Measurements from ENCODE around the gene HOXA1.

The HOXA1 gene

GRCh38 chr7:27098578-27099451, 3.0 kb upstream of the HOXA1 start (continued):
- TF ChIP-seq ZNF830 (tag by site-specific recombination; IDR thresholded peaks at IDR 0.05; ENCODE audit: low read depth), result no peak
- TF ChIP-seq SETDB1 (IDR thresholded peaks at IDR 0.05; ENCODE audit: insufficient read length, low read length), result no peak
- TF ChIP-seq ZNF133 (tag by site-specific recombination; IDR thresholded peaks at IDR 0.05), result no peak
- peak; percentile 88 for TF ChIP-seq ZNF366 (tag by site-specific recombination; conservative IDR thresholded peaks at IDR 0.05)
- TF ChIP-seq, protein P1, sequence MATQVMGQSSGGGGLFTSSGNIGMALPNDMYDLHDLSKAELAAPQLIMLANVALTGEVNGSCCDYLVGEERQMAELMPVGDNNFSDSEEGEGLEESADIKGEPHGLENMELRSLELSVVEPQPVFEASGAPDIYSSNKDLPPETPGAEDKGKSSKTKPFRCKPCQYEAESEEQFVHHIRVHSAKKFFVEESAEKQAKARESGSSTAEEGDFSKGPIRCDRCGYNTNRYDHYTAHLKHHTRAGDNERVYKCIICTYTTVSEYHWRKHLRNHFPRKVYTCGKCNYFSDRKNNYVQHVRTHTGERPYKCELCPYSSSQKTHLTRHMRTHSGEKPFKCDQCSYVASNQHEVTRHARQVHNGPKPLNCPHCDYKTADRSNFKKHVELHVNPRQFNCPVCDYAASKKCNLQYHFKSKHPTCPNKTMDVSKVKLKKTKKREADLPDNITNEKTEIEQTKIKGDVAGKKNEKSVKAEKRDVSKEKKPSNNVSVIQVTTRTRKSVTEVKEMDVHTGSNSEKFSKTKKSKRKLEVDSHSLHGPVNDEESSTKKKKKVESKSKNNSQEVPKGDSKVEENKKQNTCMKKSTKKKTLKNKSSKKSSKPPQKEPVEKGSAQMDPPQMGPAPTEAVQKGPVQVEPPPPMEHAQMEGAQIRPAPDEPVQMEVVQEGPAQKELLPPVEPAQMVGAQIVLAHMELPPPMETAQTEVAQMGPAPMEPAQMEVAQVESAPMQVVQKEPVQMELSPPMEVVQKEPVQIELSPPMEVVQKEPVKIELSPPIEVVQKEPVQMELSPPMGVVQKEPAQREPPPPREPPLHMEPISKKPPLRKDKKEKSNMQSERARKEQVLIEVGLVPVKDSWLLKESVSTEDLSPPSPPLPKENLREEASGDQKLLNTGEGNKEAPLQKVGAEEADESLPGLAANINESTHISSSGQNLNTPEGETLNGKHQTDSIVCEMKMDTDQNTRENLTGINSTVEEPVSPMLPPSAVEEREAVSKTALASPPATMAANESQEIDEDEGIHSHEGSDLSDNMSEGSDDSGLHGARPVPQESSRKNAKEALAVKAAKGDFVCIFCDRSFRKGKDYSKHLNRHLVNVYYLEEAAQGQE (tag by site-specific recombination; IDR thresholded peaks at IDR 0.05), result no peak
- TF ChIP-seq ZNF510 (tag by site-specific recombination; IDR thresholded peaks at IDR 0.05; ENCODE audit: insufficient replicate concordance), result no peak
- no peak for TF ChIP-seq ZNF610 (tag by site-specific recombination; IDR thresholded peaks at IDR 0.05; ENCODE audit: borderline replicate concordance)
- TF ChIP-seq TCF7L2 (IDR thresholded peaks at IDR 0.05; ENCODE audit: borderline replicate concordance, low read depth, low read length), result no peak
- TF ChIP-seq ZNF350 (tag by site-specific recombination; IDR thresholded peaks at IDR 0.05), result no peak
- no peak for TF ChIP-seq ZNF777 (tag by site-specific recombination; IDR thresholded peaks at IDR 0.05; ENCODE audit: borderline replicate concordance)
- TF ChIP-seq, protein P2, sequence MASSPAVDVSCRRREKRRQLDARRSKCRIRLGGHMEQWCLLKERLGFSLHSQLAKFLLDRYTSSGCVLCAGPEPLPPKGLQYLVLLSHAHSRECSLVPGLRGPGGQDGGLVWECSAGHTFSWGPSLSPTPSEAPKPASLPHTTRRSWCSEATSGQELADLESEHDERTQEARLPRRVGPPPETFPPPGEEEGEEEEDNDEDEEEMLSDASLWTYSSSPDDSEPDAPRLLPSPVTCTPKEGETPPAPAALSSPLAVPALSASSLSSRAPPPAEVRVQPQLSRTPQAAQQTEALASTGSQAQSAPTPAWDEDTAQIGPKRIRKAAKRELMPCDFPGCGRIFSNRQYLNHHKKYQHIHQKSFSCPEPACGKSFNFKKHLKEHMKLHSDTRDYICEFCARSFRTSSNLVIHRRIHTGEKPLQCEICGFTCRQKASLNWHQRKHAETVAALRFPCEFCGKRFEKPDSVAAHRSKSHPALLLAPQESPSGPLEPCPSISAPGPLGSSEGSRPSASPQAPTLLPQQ (tag by site-specific recombination; IDR thresholded peaks at IDR 0.05), result peak; percentile 65; the same call in 1 of the 2 replicates
- no peak for TF ChIP-seq ZNF585B (tag by site-specific recombination; IDR thresholded peaks at IDR 0.05)
- peak; percentile 70 for TF ChIP-seq ZNF398 (tag by site-specific recombination; IDR thresholded peaks at IDR 0.05)
- no peak for TF ChIP-seq KLF16 (tag by site-specific recombination; IDR thresholded peaks at IDR 0.05)
- TF ChIP-seq ZNF571 (tag by site-specific recombination; IDR thresholded peaks at IDR 0.05), result no peak
- TF ChIP-seq ZBTB6 (tag by site-specific recombination; IDR thresholded peaks at IDR 0.05), result no peak
- TF ChIP-seq, protein P3, sequence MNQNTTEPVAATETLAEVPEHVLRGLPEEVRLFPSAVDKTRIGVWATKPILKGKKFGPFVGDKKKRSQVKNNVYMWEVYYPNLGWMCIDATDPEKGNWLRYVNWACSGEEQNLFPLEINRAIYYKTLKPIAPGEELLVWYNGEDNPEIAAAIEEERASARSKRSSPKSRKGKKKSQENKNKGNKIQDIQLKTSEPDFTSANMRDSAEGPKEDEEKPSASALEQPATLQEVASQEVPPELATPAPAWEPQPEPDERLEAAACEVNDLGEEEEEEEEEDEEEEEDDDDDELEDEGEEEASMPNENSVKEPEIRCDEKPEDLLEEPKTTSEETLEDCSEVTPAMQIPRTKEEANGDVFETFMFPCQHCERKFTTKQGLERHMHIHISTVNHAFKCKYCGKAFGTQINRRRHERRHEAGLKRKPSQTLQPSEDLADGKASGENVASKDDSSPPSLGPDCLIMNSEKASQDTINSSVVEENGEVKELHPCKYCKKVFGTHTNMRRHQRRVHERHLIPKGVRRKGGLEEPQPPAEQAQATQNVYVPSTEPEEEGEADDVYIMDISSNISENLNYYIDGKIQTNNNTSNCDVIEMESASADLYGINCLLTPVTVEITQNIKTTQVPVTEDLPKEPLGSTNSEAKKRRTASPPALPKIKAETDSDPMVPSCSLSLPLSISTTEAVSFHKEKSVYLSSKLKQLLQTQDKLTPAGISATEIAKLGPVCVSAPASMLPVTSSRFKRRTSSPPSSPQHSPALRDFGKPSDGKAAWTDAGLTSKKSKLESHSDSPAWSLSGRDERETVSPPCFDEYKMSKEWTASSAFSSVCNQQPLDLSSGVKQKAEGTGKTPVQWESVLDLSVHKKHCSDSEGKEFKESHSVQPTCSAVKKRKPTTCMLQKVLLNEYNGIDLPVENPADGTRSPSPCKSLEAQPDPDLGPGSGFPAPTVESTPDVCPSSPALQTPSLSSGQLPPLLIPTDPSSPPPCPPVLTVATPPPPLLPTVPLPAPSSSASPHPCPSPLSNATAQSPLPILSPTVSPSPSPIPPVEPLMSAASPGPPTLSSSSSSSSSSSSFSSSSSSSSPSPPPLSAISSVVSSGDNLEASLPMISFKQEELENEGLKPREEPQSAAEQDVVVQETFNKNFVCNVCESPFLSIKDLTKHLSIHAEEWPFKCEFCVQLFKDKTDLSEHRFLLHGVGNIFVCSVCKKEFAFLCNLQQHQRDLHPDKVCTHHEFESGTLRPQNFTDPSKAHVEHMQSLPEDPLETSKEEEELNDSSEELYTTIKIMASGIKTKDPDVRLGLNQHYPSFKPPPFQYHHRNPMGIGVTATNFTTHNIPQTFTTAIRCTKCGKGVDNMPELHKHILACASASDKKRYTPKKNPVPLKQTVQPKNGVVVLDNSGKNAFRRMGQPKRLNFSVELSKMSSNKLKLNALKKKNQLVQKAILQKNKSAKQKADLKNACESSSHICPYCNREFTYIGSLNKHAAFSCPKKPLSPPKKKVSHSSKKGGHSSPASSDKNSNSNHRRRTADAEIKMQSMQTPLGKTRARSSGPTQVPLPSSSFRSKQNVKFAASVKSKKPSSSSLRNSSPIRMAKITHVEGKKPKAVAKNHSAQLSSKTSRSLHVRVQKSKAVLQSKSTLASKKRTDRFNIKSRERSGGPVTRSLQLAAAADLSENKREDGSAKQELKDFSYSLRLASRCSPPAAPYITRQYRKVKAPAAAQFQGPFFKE (tag by site-specific recombination; IDR thresholded peaks at IDR 0.05; ENCODE audit: borderline replicate concordance), result no peak
- peak; percentile 94 for TF ChIP-seq MYNN (tag by site-specific recombination; IDR thresholded peaks at IDR 0.05; ENCODE audit: borderline replicate concordance)
- no peak for TF ChIP-seq ZNF549 (tag by site-specific recombination; IDR thresholded peaks at IDR 0.05)
- no peak for TF ChIP-seq ZNF184 (tag by site-specific recombination; IDR thresholded peaks at IDR 0.05)
- TF ChIP-seq HOXD13 (CRISPR knock-in tag; IDR thresholded peaks at IDR 0.05; ENCODE audit: borderline replicate concordance), result no peak
- no peak for TF ChIP-seq ZNF157 (tag by site-specific recombination; IDR thresholded peaks at IDR 0.05)
- TF ChIP-seq ZBTB1 (tag by site-specific recombination; IDR thresholded peaks at IDR 0.05), result no peak
- TF ChIP-seq ZNF140 (tag by site-specific recombination; IDR thresholded peaks at IDR 0.05), result no peak
- TF ChIP-seq ZFP37 (tag by site-specific recombination; IDR thresholded peaks at IDR 0.05), result no peak
- no peak for TF ChIP-seq ZNF302 (tag by site-specific recombination; IDR thresholded peaks at IDR 0.05; ENCODE audit: low read depth)

All from HEK293 (cell line).